Trophoblast cell (in vitro differentiated cells and primary cell): ENCODE results near the gene PPP1R12B.

ENCODE experiments used
- DNase-seq, 2 donors: peaks; one replicate each; pipeline ENCODE4 v3.0.0-alpha.2; 2016
- H2AFZ ChIP-seq: 2 replicates; pipeline ENCODE4 v1.6.1; 2013; ENCODE audit warnings: low read length, moderate library complexity, mild to moderate bottlenecking; ENCODE audit not compliant: insufficient read depth, poor library complexity
- H2AK5ac ChIP-seq: 2 replicates; pipeline ENCODE4 v1.6.1; 2013; ENCODE audit warnings: mild to moderate bottlenecking, low read length
- H2BK120ac ChIP-seq: 2 replicates; pipeline ENCODE4 v1.6.1; 2013; ENCODE audit warnings: low read length, mild to moderate bottlenecking, moderate library complexity; ENCODE audit not compliant: insufficient read depth, poor library complexity
- H2BK12ac ChIP-seq: 2 replicates; pipeline ENCODE4 v1.6.1; 2013; ENCODE audit warnings: mild to moderate bottlenecking, low read length, moderate library complexity
- H2BK5ac ChIP-seq: 2 replicates; pipeline ENCODE4 v1.6.1; 2013; ENCODE audit warnings: low read length, low read depth, moderate library complexity, mild to moderate bottlenecking; ENCODE audit not compliant: poor library complexity
- H3K14ac ChIP-seq: 2 replicates; pipeline ENCODE4 v1.6.1; 2013; ENCODE audit warnings: mild to moderate bottlenecking, low read length
- H3K18ac ChIP-seq: 2 replicates; pipeline ENCODE4 v1.6.1; 2013; ENCODE audit warnings: mild to moderate bottlenecking, low read length
- H3K23ac ChIP-seq: 2 replicates; pipeline ENCODE4 v1.6.1; 2013; ENCODE audit warnings: low read length
- H3K27ac ChIP-seq: 2 replicates; pipeline ENCODE4 v1.5.1; 2013; ENCODE audit warnings: low read depth, mild to moderate bottlenecking, inconsistent platforms, low read length, moderate library complexity
- H3K27me3 ChIP-seq: 2 replicates; pipeline ENCODE4 v1.6.1; 2013; ENCODE audit warnings: inconsistent platforms, mild to moderate bottlenecking, low read length, moderate library complexity; ENCODE audit not compliant: insufficient read depth
- H3K36me3 ChIP-seq, 2 experiments: 1 replicate in 1 of 2; 2 replicates in 1 of 2; pipeline ENCODE4 v1.6.1; 2013; ENCODE audit warnings: low read length in 2 of 2, mild to moderate bottlenecking in 2 of 2, moderate library complexity in 1 of 2; ENCODE audit not compliant: insufficient read depth in 2 of 2, control insufficient read depth in 1 of 2
- H3K4ac ChIP-seq: 2 replicates; pipeline ENCODE4 v1.6.1; 2013; ENCODE audit warnings: low read depth, mild to moderate bottlenecking, low read length, moderate library complexity
- H3K4me1 ChIP-seq, 2 experiments: 1 replicate in 1 of 2; 2 replicates in 1 of 2; pipeline ENCODE4 v1.6.1; 2013; ENCODE audit warnings: low read length in 2 of 2, mild to moderate bottlenecking in 2 of 2, moderate library complexity in 1 of 2; ENCODE audit not compliant: insufficient read depth in 2 of 2, control insufficient read depth in 1 of 2
- H3K4me2 ChIP-seq: 2 replicates; pipeline ENCODE4 v1.6.1; 2013; ENCODE audit warnings: inconsistent platforms, mild to moderate bottlenecking, low read length, moderate library complexity
- H3K4me3 ChIP-seq: 2 replicates; pipeline ENCODE4 v1.5.1; 2013; ENCODE audit warnings: mild to moderate bottlenecking, low read depth, low read length, inconsistent platforms
- H3K79me1 ChIP-seq: one replicate; pipeline ENCODE4 v1.6.1; 2013; ENCODE audit warnings: low read length
- H3K79me2 ChIP-seq: 2 replicates; pipeline ENCODE4 v1.6.1; 2013; ENCODE audit warnings: low read length, mild to moderate bottlenecking; ENCODE audit not compliant: control insufficient read depth, insufficient read depth, poor library complexity
- H3K9ac ChIP-seq: 2 replicates; pipeline ENCODE4 v1.6.1; 2013; ENCODE audit warnings: mild to moderate bottlenecking, low read length
- H3K9me3 ChIP-seq: 2 replicates; pipeline ENCODE4 v1.6.1; 2013; ENCODE audit warnings: low read depth, mild to moderate bottlenecking, control low read depth, inconsistent platforms, low read length; ENCODE audit not compliant: insufficient read depth
- H4K12ac ChIP-seq: 2 replicates; pipeline ENCODE4 v1.6.1; 2013; ENCODE audit warnings: low read depth, mild to moderate bottlenecking, low read length, moderate library complexity
- H4K8ac ChIP-seq: 2 replicates; pipeline ENCODE4 v1.6.1; 2013; ENCODE audit warnings: low read depth, mild to moderate bottlenecking, low read length, moderate library complexity
- H4K91ac ChIP-seq: one replicate; pipeline ENCODE4 v1.6.1; 2013; ENCODE audit warnings: low read depth, mild to moderate bottlenecking, low read length, moderate library complexity
- WGBS: extraction: QIAGEN DNeasy Blood & Tissue Kit; methylation state at CpG from one replicate; pipeline ENCODE4 v1.1.7; 2013; ENCODE audit warnings: missing lambda C conversion rate; ENCODE audit not compliant: insufficient read length, insufficient coverage; ENCODE audit errors: extremely low coverage; 5-methylcytosine and 5-hydroxymethylcytosine counted together

PPP1R12B gene

GRCh38 chr1:202593845-202594244, 245.3 kb downstream of the PPP1R12B start:
- Histone ChIP-seq H2AFZ (no peak overlapping the region), H2BK5ac (no peak overlapping the region), H3K9me3 (peaks cover 1% of the 10 kb centered on the region), H3K79me1 (peaks cover 16% of the 10 kb centered on the region), H3K27me3 (no peaks in the 10 kb centered on the region), H3K9ac (no peak overlapping the region), H4K12ac (no peak overlapping the region), H2BK12ac (no peak overlapping the region), H2BK120ac (no peak overlapping the region), H4K91ac (no peak overlapping the region), H4K8ac (no peak overlapping the region), H3K36me3 (no peaks in the 10 kb centered on the region), H3K18ac (no peak overlapping the region), H3K4me1 (peaks cover 16 to 19% of the 10 kb centered on the region in 2 experiments), H3K4ac (no peak overlapping the region), H3K23ac (no peak overlapping the region), H3K4me3 (no peak overlapping the region), H3K79me2 (no peaks in the 10 kb centered on the region), H3K4me2 (no peak overlapping the region), H3K27ac (no peak overlapping the region), H2AK5ac (no peak overlapping the region), H3K14ac (no peak overlapping the region)
- DNase-seq: no peak
- no CpG with 5 or more reads among the region's 4 CpGs for WGBS

- no peak for DNase-seq
- H4K12ac ChIP-seq: no peak overlapping the region
- no CpG with 5 or more reads among the region's 13 CpGs for WGBS
Observed at GRCh38 chr1:202596638-202597037, 248.1 kb downstream of the PPP1R12B start.

GRCh38 chr1:202597090-202597761, 248.7 kb downstream of the PPP1R12B start:
- Histone ChIP-seq H3K23ac (no peak overlapping the region), H3K27me3 (no peaks in the 10 kb centered on the region), H3K36me3 (no peaks in the 10 kb centered on the region), H3K4me2 (no peak overlapping the region), H4K12ac (no peak overlapping the region), H2BK5ac (no peak overlapping the region), H2AFZ (no peak overlapping the region), H3K4ac (no peak overlapping the region), H3K79me2 (no peaks in the 10 kb centered on the region), H4K8ac (no peak overlapping the region), H3K4me3 (no peak overlapping the region), H4K91ac (no peak overlapping the region), H3K79me1 (peaks cover 2% of the 10 kb centered on the region), H3K4me1 (peaks cover 2 to 4% of the 10 kb centered on the region in 2 experiments), H3K9ac (no peak overlapping the region), H3K9me3 (no peaks in the 10 kb centered on the region), H3K18ac (no peak overlapping the region), H2BK120ac (no peak overlapping the region), H3K14ac (no peak overlapping the region), H2BK12ac (no peak overlapping the region), H3K27ac (no peak overlapping the region), H2AK5ac (no peak overlapping the region)
- whole genome bisulfite sequencing: no CpG with 5 or more reads among the region's 3 CpGs
- DNase-seq: no peak

More at GRCh38 chr1:202596638-202597037, 248.1 kb downstream of the PPP1R12B start:
- Histone ChIP-seq H3K4ac (no peak overlapping the region), H2BK5ac (no peak overlapping the region), H3K4me1 (peaks cover 2 to 4% of the 10 kb centered on the region in 2 experiments), H3K9ac (no peak overlapping the region), H2AK5ac (no peak overlapping the region), H3K14ac (no peak overlapping the region), H3K18ac (no peak overlapping the region), H3K23ac (no peak overlapping the region), H3K27me3 (no peaks in the 10 kb centered on the region), H3K36me3 (no peaks in the 10 kb centered on the region), H4K91ac (no peak overlapping the region), H3K27ac (no peak overlapping the region), H2AFZ (no peak overlapping the region), H3K4me3 (no peak overlapping the region), H2BK12ac (no peak overlapping the region), H4K8ac (no peak overlapping the region), H3K4me2 (no peak overlapping the region), H3K79me1 (peaks cover 2% of the 10 kb centered on the region), H2BK120ac (no peak overlapping the region), H3K9me3 (no peaks in the 10 kb centered on the region), H3K79me2 (no peaks in the 10 kb centered on the region)

- Histone ChIP-seq H3K9me3 (no peaks in the 10 kb centered on the region), H4K91ac (no peak overlapping the region), H3K4me3 (no peak overlapping the region), H2AFZ (no peak overlapping the region), H3K27ac (no peak overlapping the region), H3K36me3 (no peaks in the 10 kb centered on the region), H2BK12ac (peak overlapping the region; percentile 17), H3K4ac (no peak overlapping the region), H2BK120ac (no peak overlapping the region), H3K18ac (no peak overlapping the region), H2AK5ac (no peak overlapping the region), H4K12ac (no peak overlapping the region), H3K79me2 (no peaks in the 10 kb centered on the region), H3K23ac (no peak overlapping the region), H3K27me3 (no peaks in the 10 kb centered on the region), H3K4me2 (no peak overlapping the region), H3K79me1 (no peaks in the 10 kb centered on the region), H2BK5ac (no peak overlapping the region), H3K9ac (no peak overlapping the region), H3K14ac (no peak overlapping the region), H3K4me1 (peaks cover 2% of the 10 kb centered on the region in 2 experiments), H4K8ac (no peak overlapping the region)
- WGBS: no CpG with 5 or more reads among the region's 16 CpGs
- DNase-seq: peak; percentile 46 to 61
Observed at GRCh38 chr1:202599669-202600431, 251.4 kb downstream of the PPP1R12B start.
